BLaER1 (cell line): ENCODE data around the gene GADD45B.

Experiments
- H3K27ac ChIP-seq: shearing (Covaris generic); formaldehyde crosslinking; 2 replicates; pipeline ENCODE4 v1.8.1; 2022
- H3K27me3 ChIP-seq: shearing (Covaris generic); formaldehyde crosslinking; 2 replicates; pipeline ENCODE4 v1.8.1; 2022
- H3K36me3 ChIP-seq: shearing (Covaris generic); formaldehyde crosslinking; 2 replicates; pipeline ENCODE4 v1.8.1; 2022
- H3K4me1 ChIP-seq: shearing (Covaris generic); formaldehyde crosslinking; 2 replicates; pipeline ENCODE4 v1.8.1; 2022
- H3K4me2 ChIP-seq: shearing (Covaris generic); formaldehyde crosslinking; 2 replicates; pipeline ENCODE4 v1.8.1; 2022
- H3K4me3 ChIP-seq: shearing (Covaris generic); formaldehyde crosslinking; 2 replicates; pipeline ENCODE4 v1.8.1; 2022
- H3K9ac ChIP-seq: shearing (Covaris generic); formaldehyde crosslinking; 2 replicates; pipeline ENCODE4 v1.8.1; 2022
- H3K9me3 ChIP-seq: shearing (Covaris generic); formaldehyde crosslinking; 2 replicates; pipeline ENCODE4 v1.8.1; 2022
- H4K20me1 ChIP-seq: shearing (Covaris generic); formaldehyde crosslinking; 2 replicates; pipeline ENCODE4 v1.8.1; 2022
- Cebpa-rat ChIP-seq: shearing (Covaris generic); IDR thresholded peaks from 2 replicates; pipeline ENCODE4 v1.8.1; 2022

GADD45B gene

GRCh38 chr19:2478756-2479555, 3.0 kb downstream of the GADD45B start:
- Histone ChIP-seq H3K27ac (peak overlapping the region; percentile 71), H3K27me3 (no peaks in the 10 kb centered on the region), H4K20me1 (peaks cover 35% of the 10 kb centered on the region), H3K4me3 (peak overlapping the region; percentile 93), H3K4me2 (peak overlapping the region; percentile 95), H3K4me1 (peaks cover 52% of the 10 kb centered on the region), H3K9ac (peak overlapping the region; percentile 55), H3K36me3 (no peaks in the 10 kb centered on the region), H3K9me3 (peaks cover 28% of the 10 kb centered on the region)
- TF ChIP-seq Cebpa-rat, result no peak

GRCh38 chr19:2479556-2480194, 3.7 kb downstream of the GADD45B start:
- Histone ChIP-seq H3K9ac (peak overlapping the region; percentile 55; the same call in 1 of the 2 replicates), H3K4me3 (peak overlapping the region; percentile 93), H3K27ac (peak overlapping the region; percentile 71), H3K36me3 (no peaks in the 10 kb centered on the region), H4K20me1 (peaks cover 34% of the 10 kb centered on the region), H3K4me2 (peak overlapping the region; percentile 95), H3K4me1 (peaks cover 47% of the 10 kb centered on the region), H3K9me3 (peaks cover 36% of the 10 kb centered on the region), H3K27me3 (no peaks in the 10 kb centered on the region)
- TF ChIP-seq Cebpa-rat, result no peak

- no peak overlapping the region for H3K9ac ChIP-seq
- H3K36me3 ChIP-seq, result no peaks in the 10 kb centered on the region
- peaks cover 54% of the 10 kb centered on the region for H3K4me1 ChIP-seq
- peaks cover 38% of the 10 kb centered on the region for H3K9me3 ChIP-seq
- no peak overlapping the region for H3K27ac ChIP-seq
- TF ChIP-seq Cebpa-rat, result no peak
- H4K20me1 ChIP-seq, result peaks cover 21% of the 10 kb centered on the region
- H3K4me2 ChIP-seq, result no peak overlapping the region
- H3K27me3 ChIP-seq, result no peaks in the 10 kb centered on the region
- no peak overlapping the region for H3K4me3 ChIP-seq
Observed at GRCh38 chr19:2481466-2481865, 5.5 kb downstream of the GADD45B start.

- Histone ChIP-seq H3K4me1 (peaks cover 59% of the 10 kb centered on the region), H3K27ac (no peak overlapping the region), H3K36me3 (no peaks in the 10 kb centered on the region), H3K9me3 (peaks cover 38% of the 10 kb centered on the region), H3K9ac (no peak overlapping the region), H3K4me3 (no peak overlapping the region), H4K20me1 (peaks cover 10% of the 10 kb centered on the region), H3K27me3 (no peaks in the 10 kb centered on the region), H3K4me2 (no peak overlapping the region)
- TF ChIP-seq Cebpa-rat, result no peak
Observed at GRCh38 chr19:2482354-2483038, 6.6 kb downstream of the GADD45B start.

GRCh38 chr19:2483084-2483483, 7.2 kb downstream of the GADD45B start:
- no peak for TF ChIP-seq Cebpa-rat
- Histone ChIP-seq H3K4me2 (no peak overlapping the region), H3K9ac (no peak overlapping the region), H3K36me3 (no peaks in the 10 kb centered on the region), H3K4me1 (peaks cover 59% of the 10 kb centered on the region), H3K27me3 (no peaks in the 10 kb centered on the region; the same call in 1 of the 2 replicates), H3K4me3 (no peak overlapping the region), H4K20me1 (peaks cover 4% of the 10 kb centered on the region; the same call in 1 of the 2 replicates), H3K27ac (no peak overlapping the region), H3K9me3 (peaks cover 38% of the 10 kb centered on the region)

GRCh38 chr19:2483484-2484151, 7.7 kb downstream of the GADD45B start:
- Histone ChIP-seq H3K27ac (no peak overlapping the region), H4K20me1 (peaks cover under 1% of the 10 kb centered on the region; the same call in 1 of the 2 replicates), H3K4me1 (peaks cover 60% of the 10 kb centered on the region), H3K9me3 (peaks cover 38% of the 10 kb centered on the region), H3K4me3 (no peak overlapping the region), H3K9ac (no peak overlapping the region), H3K4me2 (no peak overlapping the region), H3K36me3 (no peaks in the 10 kb centered on the region), H3K27me3 (peaks cover 4% of the 10 kb centered on the region)
- no peak for TF ChIP-seq Cebpa-rat

- Histone ChIP-seq H3K9me3 (peaks cover 38% of the 10 kb centered on the region), H3K4me1 (peaks cover 60% of the 10 kb centered on the region), H3K4me3 (no peak overlapping the region), H3K4me2 (0 out of 2 replicates have a peak overlapping the region, but pooled peaks have one; percentile 11), H4K20me1 (peaks cover 1% of the 10 kb centered on the region; the same call in 1 of the 2 replicates), H3K36me3 (no peaks in the 10 kb centered on the region), H3K27me3 (peaks cover 11% of the 10 kb centered on the region), H3K9ac (no peak overlapping the region), H3K27ac (no peak overlapping the region)
- no peak for TF ChIP-seq Cebpa-rat
Observed at GRCh38 chr19:2484178-2484937, 8.4 kb downstream of the GADD45B start.

- TF ChIP-seq Cebpa-rat, result no peak
- Histone ChIP-seq H4K20me1 (peaks cover 8% of the 10 kb centered on the region; the same call in 1 of the 2 replicates), H3K4me3 (no peak overlapping the region), H3K27me3 (peaks cover 22% of the 10 kb centered on the region), H3K4me2 (peak overlapping the region; percentile 11; the same call in 1 of the 2 replicates), H3K27ac (no peak overlapping the region), H3K4me1 (peaks cover 60% of the 10 kb centered on the region), H3K9me3 (peaks cover 38% of the 10 kb centered on the region), H3K36me3 (no peaks in the 10 kb centered on the region), H3K9ac (no peak overlapping the region)
Observed at GRCh38 chr19:2485428-2485827, 9.5 kb downstream of the GADD45B start.

- Histone ChIP-seq H4K20me1 (peaks cover 8% of the 10 kb centered on the region; the same call in 1 of the 2 replicates), H3K4me1 (peaks cover 73% of the 10 kb centered on the region), H3K27me3 (peaks cover 25% of the 10 kb centered on the region), H3K4me3 (no peak overlapping the region), H3K36me3 (no peaks in the 10 kb centered on the region), H3K4me2 (no peak overlapping the region; the same call in 1 of the 2 replicates), H3K9ac (no peak overlapping the region), H3K9me3 (peaks cover 29% of the 10 kb centered on the region), H3K27ac (no peak overlapping the region)
- no peak for TF ChIP-seq Cebpa-rat
Observed at GRCh38 chr19:2487090-2487489, 11.2 kb downstream of the GADD45B start.
